AG08396 (cell line): ENCODE results near the gene RAB10.
A peak's percentile ranks its signal among the peaks of the same experiment; 100 is the strongest.
"Not testable (repeated sequence)": the region's sequence is repeated elsewhere in the genome, so short reads cannot be mapped to it uniquely, and the experiment has no call there.

Experiments
- DNase-seq: peaks from one replicate; pipeline ENCODE4 v3.0.0; 2012; ENCODE audit warnings: low spot score, mixed read lengths

Gene RAB10

DNA sequence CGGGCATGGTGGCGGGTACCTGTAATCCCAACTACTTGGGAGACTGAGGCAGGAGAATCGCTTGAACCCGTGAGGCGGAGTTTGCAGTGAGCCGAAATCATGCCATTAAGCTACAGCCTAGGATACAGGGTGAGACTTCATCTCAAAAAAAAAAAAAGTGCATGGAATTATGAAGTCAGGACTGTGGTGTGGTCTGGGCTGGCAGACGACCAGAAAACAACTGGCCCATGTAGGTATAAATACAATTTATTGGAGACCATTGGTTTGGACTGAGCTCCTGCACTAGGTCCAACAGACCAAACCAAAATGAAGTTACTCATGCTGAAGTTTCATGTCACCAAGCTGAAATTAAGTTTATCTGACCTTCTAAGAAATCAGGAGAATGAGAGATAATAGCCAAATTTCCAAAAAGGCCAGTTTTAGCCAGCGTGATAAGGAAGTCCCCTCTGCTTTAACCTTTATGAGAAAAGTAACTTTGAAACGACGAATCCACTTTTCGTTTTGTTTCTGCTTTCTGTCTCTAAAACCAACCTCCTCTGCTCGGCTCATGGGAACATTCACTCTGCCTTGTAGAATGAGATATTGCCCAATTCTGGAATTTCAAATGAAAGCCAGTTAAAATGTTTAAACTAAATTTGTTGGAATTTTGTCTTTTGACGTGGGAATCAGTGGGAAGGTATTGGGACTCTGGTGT lies 17.7 kb upstream of the RAB10 start:
- no peak for DNase-seq

DNA sequence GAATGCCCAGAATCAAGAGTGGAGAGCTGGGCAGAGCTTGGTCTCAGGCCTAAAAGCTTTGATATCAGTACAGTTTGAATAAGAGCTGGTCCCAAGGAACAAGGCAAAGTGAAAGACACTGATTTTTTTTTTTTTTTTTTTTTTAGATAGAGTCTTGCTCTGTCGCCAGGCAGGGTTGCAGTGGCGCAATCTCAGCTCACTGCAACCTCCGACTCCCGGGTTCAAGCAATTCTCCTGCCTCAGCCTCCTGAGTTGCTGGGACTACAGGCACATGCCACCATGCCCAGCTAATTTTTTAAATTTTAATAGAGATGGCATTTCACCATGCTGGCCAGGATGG lies 17.2 kb upstream of the RAB10 start:
- not testable (repeated sequence) for DNase-seq

DNA sequence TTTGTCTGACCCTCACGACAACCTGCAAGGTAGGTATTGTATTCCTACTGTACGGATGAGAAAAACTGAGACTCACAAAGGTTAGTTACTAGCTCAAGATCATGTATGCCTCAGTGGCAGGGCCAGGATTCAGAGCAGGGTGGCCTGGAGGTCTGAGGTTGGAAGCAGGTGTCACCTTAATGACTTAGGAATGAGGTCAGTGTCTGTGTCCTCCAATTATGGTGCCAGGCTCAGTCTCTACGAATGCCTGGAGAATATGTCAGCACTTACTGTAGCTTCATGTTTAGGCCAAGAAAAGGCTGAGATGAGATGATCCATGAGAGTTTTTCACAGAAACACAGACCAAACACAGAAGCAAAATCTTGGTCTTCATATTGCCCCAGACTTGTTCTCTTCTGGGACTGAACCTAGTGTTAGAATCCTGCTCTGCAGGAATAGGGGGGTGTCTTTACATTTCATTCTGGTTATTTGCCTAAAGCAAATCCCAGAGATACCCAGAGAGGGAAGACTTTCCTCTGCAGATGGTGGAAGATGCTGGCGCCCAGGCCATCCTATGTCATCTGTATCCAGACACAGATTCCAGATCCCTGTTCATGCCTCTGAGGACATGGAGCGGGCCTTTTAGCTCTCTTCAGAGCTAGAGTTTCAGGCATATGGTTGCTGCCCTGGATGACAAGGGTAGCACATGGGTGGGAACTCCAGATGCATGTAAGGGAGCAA lies 16.3 kb upstream of the RAB10 start:
- DNase-seq = no peak

DNA sequence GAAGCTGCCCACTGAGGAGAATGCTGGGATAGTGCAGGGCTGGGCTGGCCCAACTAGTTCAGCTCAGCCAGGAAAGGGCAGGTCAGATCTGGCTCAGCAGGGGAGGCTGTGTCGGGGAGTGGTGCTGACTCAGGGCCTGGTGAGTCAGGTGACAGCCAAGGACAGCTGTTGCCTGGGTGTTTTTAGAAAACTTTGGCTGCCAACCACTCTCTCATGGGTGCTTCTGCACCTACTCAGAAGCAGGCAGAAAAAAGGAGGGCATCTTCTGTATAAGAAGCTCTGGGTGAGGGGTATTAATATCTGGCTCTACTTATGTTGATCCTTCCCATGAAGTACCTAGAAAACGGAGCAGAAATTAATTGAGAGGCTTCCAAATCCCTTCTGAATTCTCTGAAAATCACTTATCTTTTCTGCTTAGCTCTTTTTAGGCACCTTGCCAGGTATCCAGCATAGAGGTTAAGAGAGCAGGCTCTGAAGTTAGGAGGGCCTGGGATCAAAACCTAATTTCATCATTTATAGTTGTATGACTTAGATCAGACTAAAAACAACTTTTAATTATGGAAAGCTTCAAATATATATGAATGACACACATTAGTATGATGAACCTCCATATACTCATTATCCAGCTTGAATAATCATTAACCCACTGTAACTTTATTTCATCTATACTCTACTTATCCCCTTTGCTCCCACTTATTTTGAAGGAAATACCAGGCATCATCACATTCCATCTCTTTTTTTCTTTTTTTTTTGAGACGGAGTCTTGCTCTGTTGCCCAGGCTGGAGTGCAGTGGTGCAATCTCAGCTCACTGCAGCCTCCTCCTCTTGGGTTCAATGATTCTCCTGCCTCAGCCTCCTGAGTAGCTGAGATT lies 15.5 kb upstream of the RAB10 start:
- peak; percentile 86 for DNase-seq

DNA sequence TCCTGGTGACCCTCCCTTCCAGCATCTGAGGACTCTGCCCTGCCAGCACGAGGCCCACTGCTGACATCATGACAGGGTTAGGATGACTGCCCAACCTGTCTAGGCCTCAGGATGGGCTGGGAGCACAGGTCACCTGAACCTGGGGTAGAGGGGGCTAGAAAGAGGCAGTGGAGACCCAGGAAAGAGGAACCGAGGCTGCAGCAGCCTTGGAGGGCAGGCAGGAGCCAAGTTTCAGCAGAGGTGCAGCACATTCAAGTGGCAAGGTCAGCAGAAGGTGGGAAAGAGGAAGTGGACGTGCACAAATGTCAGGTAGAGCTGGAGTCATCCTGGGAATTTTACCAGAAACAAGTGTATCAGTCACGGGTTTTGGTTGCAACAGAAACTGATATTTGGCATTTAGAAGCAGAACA lies 13.6 kb upstream of the RAB10 start:
- no peak for DNase-seq

DNA sequence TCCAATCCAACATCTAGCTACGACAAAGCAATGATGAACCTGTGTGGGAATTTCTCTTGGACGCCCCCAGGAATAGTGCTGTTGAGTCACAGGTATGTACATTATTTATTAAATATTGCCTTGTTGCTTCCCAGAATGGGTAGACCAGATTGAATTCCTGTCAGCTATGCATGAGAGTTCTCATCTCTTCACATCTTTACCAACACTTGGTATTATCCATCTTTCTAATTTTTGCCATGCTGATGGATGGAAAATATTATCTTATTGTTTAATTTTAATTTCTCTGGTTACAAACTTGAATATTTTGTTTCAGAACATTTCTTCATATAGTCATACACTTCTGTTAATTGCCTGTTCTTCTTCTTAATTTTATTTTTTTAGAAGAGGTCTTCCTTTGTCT lies 9.6 kb upstream of the RAB10 start:
- DNase-seq = no peak

DNA sequence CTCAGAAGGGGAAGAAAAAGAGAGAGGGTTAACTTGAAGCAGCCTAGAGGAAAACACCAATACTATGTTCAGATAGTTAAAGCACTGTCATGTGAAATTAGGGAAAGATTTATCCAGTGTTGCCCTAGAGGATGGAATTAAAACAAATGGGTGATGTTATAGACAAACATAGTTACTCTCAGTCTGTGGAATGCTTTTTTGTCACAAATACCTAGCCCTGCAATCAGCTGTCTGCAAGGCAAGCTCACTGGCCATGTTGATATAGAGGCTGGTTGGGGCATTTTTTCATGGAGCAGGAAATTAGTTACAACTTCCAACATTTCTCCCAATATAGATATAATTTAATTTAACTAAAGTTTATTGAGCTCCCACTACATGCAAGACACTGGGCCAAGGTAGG lies 8.4 kb upstream of the RAB10 start:
- no peak for DNase-seq

DNA sequence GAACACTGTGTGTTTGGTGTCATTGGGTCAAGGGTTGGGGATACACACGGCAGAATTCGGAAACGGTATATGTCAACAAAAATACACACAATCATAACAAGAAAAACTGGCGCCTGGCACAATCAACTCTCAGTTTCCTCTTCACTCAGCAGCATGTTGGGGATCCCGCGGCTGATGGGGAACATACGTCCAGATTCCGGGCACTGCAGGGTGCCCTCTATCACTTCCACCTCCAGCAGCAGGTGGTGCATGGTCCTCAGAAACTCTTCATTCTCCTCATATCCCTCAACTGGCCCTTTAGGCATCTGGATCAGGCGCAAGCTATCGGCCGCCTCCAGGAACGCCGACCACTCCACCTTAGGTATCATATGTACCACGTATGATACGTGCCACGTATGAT lies 5.8 kb upstream of the RAB10 start:
- not testable (repeated sequence) for DNase-seq

DNA sequence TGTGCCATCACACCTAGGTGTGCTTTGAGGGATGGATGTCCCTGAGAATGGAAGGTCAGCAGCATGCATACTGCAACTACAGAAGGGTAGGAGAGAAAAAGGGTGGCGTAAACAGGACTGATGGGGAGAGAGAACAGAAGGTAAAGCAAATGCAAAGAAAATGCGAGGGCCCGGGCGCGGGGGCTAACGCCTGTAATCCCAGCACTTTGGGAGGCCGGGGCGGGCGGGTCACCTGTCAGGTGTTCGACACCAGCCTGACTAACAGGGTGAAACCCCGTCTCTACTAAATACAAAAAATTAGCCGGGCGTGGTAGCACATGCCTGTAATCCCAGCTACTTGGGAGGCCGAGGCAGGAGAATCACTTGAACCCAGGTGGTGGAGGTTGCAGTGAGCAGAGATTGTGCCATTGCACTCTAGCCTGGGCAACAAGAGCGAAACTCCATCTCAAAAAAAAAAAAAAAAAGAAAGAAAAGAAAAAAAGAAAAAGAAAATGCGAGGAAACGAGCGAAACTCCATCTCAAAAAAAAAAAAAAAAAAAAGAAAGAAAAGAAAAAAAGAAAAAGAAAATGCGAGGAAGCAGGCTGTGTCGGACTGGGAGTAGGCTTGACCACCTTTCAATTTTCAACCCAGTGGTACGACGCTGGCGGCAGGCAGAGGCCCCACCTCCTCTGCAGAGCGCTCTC lies 1.2 kb upstream of the RAB10 start:
- DNase-seq = peak; percentile 53

DNA sequence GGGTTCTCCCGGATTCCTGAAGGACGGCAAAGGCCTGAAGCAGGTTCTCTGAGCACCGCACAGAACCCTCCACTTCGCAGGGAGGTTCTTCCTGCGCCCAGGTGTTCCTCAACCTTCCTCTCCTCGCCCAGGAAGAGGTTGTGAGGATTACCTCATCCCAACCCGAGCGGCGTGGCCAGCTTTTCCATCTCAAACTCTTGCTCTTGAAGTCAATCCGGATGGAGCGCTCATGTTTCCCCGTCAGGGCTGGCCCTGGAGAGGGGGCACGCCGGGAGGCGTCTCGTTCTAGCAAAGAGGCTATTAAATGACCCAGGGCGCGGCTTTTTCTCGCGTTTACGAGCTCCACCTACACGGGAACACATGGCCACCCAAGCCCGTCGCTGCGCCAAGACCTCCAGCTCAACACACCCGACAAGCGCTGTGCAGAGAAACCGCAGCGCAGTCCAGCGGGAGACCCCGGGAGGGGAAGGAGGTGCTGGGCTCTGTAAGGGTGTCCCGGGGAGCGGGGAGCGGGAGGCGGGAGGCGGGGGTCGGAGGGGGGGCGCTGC lies 540 bp upstream of the RAB10 start:
- no peak for DNase-seq

DNA sequence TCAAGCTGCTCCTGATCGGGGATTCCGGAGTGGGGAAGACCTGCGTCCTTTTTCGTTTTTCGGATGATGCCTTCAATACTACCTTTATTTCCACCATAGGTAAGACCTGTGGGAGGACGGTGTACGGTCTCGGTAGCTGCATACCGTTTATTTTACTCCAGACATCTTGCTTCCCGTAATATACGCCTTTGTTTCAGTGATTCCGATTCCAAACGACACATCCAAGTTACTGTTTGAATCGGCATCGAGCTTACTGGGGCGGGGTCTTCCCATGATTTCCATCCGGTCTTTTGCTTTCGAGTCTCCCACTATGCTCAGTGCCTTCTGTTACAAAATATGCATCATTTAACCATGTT lies 731 bp downstream of the RAB10 start:
- no peak for DNase-seq

DNA sequence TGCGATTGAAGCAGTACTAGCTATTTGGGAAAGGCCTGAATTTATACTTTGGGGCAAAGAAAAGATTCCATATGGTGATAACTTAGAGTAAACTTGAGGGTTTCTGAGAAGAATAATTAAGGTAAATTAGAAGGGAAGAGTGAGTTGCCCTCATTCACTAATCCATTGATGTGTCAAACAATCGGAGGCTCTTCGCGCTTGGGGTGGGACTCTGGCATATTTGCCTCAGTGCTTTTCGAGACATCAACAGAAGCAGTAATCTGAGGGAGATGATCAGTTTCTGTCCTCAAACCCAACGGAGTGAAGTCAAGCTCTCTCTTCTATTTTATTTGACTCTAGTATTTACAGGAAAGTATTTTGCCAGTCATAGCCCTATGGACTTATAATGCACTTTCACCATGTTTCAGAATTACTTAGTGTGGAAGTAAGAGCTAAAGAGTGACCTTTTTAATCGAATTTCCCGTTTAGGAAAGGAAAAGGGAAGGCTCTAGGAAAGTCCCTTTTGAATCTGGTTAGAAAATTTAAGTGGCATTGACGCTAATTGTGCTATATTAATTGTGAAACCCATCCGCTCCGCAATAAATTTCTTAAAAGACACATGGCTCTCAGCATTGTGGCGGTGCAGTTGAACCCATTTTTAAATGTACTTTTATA lies 1.3 kb downstream of the RAB10 start:
- DNase-seq = no peak

DNA sequence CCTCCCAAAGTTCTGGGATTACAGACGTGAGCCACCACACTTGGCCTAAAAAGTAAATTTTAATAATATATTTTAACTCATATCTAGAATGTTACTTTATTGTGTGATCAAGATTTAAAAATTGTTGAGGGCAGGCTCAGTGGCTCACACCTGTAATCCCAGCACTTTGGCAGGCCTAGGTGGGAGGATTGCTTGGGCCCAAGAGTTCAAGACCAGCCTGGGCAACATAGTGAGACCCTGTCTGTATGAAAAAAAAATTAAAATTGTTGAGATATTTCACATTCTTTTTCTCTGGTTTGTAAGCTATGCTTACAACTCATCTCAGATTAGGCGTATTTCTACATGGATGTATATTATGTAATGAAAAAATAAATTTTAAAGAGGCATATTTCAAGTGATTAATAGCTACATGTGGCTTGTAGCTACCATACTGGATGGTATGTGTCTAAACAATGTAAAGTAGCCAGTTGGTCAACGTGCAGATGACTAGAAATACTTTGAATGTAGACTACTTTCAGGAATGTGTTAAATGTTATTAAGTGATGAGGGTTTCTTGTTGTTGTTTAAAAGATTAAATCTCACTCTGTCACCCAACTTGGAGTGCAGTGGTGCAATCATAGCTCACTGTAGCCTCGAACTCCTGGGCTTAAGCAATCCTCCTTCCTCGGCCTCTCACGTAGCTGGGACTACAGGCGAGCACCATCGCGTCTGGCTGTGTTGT lies 5.9 kb downstream of the RAB10 start:
- DNase-seq = no peak

DNA sequence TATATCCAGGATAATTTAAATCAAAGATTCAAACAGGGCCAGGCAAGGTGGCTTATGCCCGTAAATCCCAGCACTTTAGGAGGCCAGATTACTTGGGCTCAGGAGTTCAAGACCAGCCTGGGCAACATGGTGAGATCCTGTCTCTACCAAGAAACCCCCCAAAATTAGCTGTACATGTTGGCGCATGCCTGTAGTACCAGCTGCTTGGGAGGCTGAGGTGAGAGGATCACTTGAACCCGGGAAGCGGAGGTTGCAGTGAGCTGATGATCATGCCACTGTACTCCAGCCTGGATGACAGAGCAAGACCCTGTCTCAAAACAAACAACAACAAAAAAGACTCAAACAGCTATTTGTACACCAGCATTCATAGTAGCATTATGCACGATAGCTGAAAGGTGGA lies 9.2 kb downstream of the RAB10 start:
- no peak for DNase-seq

DNA sequence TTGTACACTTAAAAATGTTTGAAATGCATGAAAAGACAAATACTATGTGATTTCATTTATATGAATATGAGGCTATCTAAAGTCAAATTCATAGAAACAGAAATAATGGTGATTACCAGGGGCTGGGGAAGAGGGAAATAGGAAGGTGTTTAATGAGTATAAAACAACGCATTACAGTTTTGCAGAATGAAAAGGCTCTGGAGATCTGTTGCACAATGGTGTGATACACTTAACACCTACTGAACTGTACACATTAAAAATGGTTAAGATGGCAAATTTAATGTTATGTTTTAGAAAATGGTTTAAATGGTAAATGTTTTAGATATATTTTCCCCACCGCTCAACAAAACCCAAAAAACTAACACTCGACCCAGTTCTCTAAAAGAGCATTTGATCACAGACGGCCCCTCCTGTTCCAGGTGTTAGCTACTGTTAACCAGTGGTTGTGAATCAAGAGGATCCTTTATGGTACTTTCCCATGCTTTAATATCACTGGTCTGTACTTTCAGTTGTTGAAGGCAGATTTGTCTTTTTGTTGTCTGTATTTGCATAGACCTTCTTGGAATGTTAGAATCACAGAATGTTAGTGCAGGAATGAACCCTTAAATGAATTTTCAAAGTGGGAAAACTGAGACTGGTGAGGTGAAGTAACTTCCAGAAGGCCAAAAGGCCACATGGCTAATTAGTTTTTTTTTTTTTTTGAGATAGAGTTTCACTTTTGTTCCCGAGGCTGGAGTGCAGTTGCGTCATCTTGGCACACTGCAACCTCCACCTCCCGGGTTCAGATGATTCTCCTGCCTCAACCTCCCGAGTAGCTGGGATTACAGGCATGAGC lies 10.2 kb downstream of the RAB10 start:
- no peak for DNase-seq

DNA sequence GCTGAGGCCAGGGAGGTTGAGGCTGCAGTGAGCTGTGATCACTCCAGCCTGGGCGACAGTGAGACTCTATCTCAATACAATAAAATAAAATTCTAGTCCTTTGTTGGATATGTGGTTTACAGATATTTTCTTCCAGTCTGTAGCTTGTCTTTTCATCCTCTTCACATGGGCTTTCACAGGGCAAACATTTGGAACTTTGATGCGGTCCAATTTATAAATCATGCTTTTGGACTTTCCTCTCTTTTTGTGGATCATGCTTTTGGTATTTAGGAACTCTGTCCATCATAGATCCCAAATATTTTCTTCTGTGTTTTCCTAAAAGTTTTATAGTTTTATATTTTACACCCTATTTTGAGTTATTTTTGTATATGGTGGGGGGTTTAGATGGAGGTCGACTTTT lies 14.9 kb downstream of the RAB10 start:
- DNase-seq = no peak

DNA sequence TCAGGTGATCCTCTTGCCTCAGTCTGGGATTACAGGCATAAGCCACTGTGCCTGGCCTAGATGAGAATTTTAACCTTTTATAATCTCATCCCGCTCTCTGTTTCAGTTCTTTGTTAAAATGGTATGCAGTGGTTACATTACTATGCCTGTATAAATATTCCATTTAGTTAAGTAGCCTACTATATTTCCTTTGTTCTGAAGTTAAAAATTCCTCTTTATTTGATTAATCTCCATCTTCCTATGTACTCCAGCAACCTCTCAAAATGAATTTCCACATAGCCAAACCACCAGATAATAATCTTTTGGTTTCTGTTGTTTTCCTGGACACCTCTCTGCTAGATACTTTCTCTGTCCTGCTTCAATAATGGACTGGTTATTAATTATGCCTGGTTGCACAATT lies 15.8 kb downstream of the RAB10 start:
- DNase-seq = no peak

DNA sequence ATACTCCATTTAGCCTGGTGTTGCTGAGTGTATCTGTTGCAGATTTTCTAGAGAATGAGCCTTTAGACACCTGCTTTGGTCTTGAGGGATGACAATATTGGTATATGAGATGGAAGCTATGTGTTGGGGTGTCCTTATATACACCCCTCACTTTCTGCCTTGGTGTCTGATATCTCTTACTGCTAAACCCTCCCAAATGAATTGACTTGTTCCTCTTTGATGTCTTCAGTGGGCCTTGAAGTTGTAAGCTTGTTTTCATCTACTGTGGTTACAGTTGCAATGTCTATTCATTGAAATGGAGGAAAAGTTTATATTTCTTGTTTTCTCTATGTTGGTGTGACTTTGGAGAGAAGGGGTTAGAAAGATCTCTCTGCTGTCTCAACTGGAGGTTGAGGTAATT lies 18.9 kb downstream of the RAB10 start:
- DNase-seq = no peak

DNA sequence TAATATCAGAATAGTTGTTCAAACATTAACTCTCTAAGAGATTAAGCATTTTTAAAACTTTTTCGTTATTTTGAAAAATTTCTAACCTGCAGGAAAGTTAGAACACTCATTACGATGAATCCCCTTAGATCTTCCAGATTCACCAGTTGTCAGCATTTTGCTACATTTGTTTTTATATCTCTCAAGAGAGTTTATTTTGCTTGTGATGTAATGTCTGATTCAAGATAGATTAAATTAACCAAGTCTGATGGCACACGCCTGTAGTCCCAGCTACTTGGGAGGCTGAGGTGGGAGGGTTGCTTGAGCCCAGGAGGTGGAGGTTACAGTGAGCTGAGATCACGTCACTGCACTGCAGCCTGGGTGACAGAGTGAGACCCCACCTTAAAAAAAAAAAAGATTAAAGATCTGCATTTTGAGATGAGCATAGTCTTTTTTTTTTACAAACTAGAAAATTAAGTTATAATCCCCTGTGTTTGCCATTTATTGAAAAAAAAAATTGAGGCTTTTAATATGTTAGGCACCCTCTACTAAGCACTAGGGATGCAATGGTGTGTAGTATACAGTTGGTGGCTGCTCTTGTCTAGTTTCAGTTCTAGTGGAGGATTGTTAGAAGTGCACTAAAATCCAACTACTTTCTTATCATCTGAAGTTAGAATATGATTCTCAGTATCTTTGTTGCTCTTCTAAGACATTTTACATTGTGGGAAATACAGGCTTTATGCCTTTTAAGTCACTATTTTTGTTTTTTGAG lies 20.9 kb downstream of the RAB10 start:
- DNase-seq = no peak
